ENCODE results near the gene COG8. TPM values are rescaled to one million over a fixed set of nuclear protein-coding genes. Genes with fewer than 3 reads are reported as not detected.

COG8 gene
- polyA plus RNA-seq, 2 donors = 12.9 to 13.5 TPM

GRCh38 chr16:69350536-69351133 is 11.3 kb upstream of the COG8 start:
- Histone ChIP-seq H3K27ac (ENCODE audit: low read depth in 2 of 2, low read length in 1 of 2) (no peak overlapping the region), H3K27me3 (ENCODE audit: control insufficient read depth in 1 of 2, insufficient read depth in 2 of 2, low read length in 2 of 2) (no peaks in the 10 kb centered on the region), H3K4me3 (ENCODE audit: low read depth in 1 of 2, low read length in 2 of 2) (no peak overlapping the region), H3K9me3 (ENCODE audit: control insufficient read depth in 2 of 2, insufficient read depth in 1 of 2, low read depth in 1 of 2, low read length in 1 of 2) (no peaks in the 10 kb centered on the region), H3K36me3 (ENCODE audit: control insufficient read depth in 2 of 2, insufficient read depth in 2 of 2, low read length in 1 of 2) (peaks cover 6% of the 10 kb centered on the region in 2 donors), H3K4me1 (ENCODE audit: control insufficient read depth in 2 of 2, insufficient read depth in 2 of 2, low read length in 1 of 2) (no peaks in the 10 kb centered on the region)
- WGBS, 2 donors = 65 to 75% methylated on average over 6 of the region's 6 CpGs

- H3K36me3 ChIP-seq (ENCODE audit: control insufficient read depth in 2 of 2, insufficient read depth in 2 of 2, low read length in 1 of 2) = peaks cover 6% of the 10 kb centered on the region in 2 donors
- WGBS, 2 donors = 85 to 86% methylated on average over 10 of the region's 10 CpGs
- no peaks in the 10 kb centered on the region for H3K9me3 ChIP-seq (ENCODE audit: control insufficient read depth in 2 of 2, insufficient read depth in 1 of 2, low read depth in 1 of 2, low read length in 1 of 2)
- no peaks in the 10 kb centered on the region for H3K4me1 ChIP-seq (ENCODE audit: control insufficient read depth in 2 of 2, insufficient read depth in 2 of 2, low read length in 1 of 2)
- H3K4me3 ChIP-seq (ENCODE audit: low read depth in 1 of 2, low read length in 2 of 2) = no peak overlapping the region
- H3K27me3 ChIP-seq (ENCODE audit: control insufficient read depth in 1 of 2, insufficient read depth in 2 of 2, low read length in 2 of 2) = no peaks in the 10 kb centered on the region
- H3K27ac ChIP-seq (ENCODE audit: low read depth in 2 of 2, low read length in 1 of 2) = no peak overlapping the region
Measured at GRCh38 chr16:69349536-69349935, 10.2 kb upstream of the COG8 start.

DNA sequence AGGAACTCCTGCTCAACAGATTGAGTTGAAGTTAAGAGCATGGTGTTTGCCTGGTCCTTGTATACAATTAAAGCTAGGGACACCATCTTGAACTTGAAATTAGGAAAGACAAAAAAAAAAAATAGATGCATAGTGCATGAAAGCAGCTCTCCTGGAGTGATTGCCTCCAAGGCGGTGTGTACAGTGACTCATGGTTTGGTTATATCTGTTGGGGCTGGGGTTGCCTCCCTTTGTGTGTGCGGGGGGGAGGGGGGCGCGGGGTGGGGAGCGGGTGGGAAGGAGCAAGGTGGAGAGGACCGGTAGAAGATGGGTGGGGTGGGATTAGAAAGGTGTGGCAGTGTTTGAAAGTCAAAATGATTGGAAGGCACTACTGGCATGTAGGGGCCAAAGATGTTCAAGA is 8.9 kb upstream of the COG8 start:
- no peak overlapping the region for H3K4me3 ChIP-seq (ENCODE audit: low read depth in 1 of 2, low read length in 2 of 2)
- 84 to 87% methylated on average over 6 of the region's 6 CpGs for WGBS, 2 donors
- peaks cover 6% of the 10 kb centered on the region in 2 donors for H3K36me3 ChIP-seq (ENCODE audit: control insufficient read depth in 2 of 2, insufficient read depth in 2 of 2, low read length in 1 of 2)
- no peaks in the 10 kb centered on the region for H3K9me3 ChIP-seq (ENCODE audit: control insufficient read depth in 2 of 2, insufficient read depth in 1 of 2, low read depth in 1 of 2, low read length in 1 of 2)
- no peak overlapping the region for H3K27ac ChIP-seq (ENCODE audit: low read depth in 2 of 2, low read length in 1 of 2)
- H3K27me3 ChIP-seq (ENCODE audit: control insufficient read depth in 1 of 2, insufficient read depth in 2 of 2, low read length in 2 of 2) = no peaks in the 10 kb centered on the region
- no peaks in the 10 kb centered on the region for H3K4me1 ChIP-seq (ENCODE audit: control insufficient read depth in 2 of 2, insufficient read depth in 2 of 2, low read length in 1 of 2)

DNA sequence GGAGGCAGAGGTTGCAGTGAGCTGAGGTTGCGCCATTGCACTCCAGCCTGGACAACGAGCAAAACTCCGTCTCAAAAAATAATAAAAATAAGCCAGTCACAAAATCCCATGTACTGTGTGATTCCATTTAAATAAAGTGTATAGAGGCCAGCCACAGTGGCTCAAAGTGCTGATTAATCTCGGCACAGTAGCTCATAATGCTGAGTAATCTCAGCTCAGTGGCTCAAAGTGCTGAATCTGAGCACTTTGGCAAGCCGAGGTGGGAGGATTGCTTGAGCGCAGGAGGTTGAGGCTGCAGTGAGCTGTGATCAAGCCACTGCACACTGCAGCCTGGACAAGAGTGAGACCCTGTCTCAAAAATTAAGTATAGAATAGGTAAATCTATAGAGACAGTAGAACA is 7.3 kb upstream of the COG8 start:
- Histone ChIP-seq H3K36me3 (ENCODE audit: control insufficient read depth in 2 of 2, insufficient read depth in 2 of 2, low read length in 1 of 2) (peaks cover 6% of the 10 kb centered on the region in 2 donors), H3K27me3 (ENCODE audit: control insufficient read depth in 1 of 2, insufficient read depth in 2 of 2, low read length in 2 of 2) (no peaks in the 10 kb centered on the region)
- 85 to 90% methylated on average over 6 of the region's 6 CpGs for WGBS, 2 donors

DNA sequence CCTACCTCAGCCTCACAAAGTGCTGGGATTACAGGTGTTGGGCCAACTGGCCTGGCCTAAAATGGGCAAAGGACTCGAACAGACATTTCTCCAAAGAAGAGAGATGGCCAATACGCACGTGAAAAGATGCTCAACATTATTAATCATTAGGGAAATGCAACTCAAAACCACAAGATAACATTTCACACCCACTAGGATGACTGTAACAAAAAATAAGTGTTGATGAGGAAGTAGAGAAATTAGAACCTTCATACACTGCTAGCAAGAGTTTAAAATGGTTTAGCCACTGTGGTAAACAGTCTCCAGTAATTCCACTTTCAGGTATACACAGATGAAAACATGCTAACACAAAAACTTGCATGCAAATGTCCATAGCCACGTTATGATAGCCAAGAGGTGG is 6.6 kb upstream of the COG8 start:
- H3K4me3 ChIP-seq (ENCODE audit: low read depth in 1 of 2, low read length in 2 of 2) = no peak overlapping the region
- H3K9me3 ChIP-seq (ENCODE audit: control insufficient read depth in 2 of 2, insufficient read depth in 1 of 2, low read depth in 1 of 2, low read length in 1 of 2) = no peaks in the 10 kb centered on the region
- H3K27ac ChIP-seq (ENCODE audit: low read depth in 2 of 2, low read length in 1 of 2) = no peak overlapping the region
- H3K4me1 ChIP-seq (ENCODE audit: control insufficient read depth in 2 of 2, insufficient read depth in 2 of 2, low read length in 1 of 2) = no peaks in the 10 kb centered on the region
- peaks cover 6 to 9% of the 10 kb centered on the region in 2 donors for H3K36me3 ChIP-seq (ENCODE audit: control insufficient read depth in 2 of 2, insufficient read depth in 2 of 2, low read length in 1 of 2)
- WGBS, 2 donors = 69 to 79% methylated on average over 4 of the region's 4 CpGs
- H3K27me3 ChIP-seq (ENCODE audit: control insufficient read depth in 1 of 2, insufficient read depth in 2 of 2, low read length in 2 of 2) = no peaks in the 10 kb centered on the region

More for the DNA sequence above, 7.3 kb upstream of the COG8 start:
- no peaks in the 10 kb centered on the region for H3K4me1 ChIP-seq (ENCODE audit: control insufficient read depth in 2 of 2, insufficient read depth in 2 of 2, low read length in 1 of 2)
- H3K4me3 ChIP-seq (ENCODE audit: low read depth in 1 of 2, low read length in 2 of 2) = no peak overlapping the region
- no peaks in the 10 kb centered on the region for H3K9me3 ChIP-seq (ENCODE audit: control insufficient read depth in 2 of 2, insufficient read depth in 1 of 2, low read depth in 1 of 2, low read length in 1 of 2)
- H3K27ac ChIP-seq (ENCODE audit: low read depth in 2 of 2, low read length in 1 of 2) = no peak overlapping the region

DNA sequence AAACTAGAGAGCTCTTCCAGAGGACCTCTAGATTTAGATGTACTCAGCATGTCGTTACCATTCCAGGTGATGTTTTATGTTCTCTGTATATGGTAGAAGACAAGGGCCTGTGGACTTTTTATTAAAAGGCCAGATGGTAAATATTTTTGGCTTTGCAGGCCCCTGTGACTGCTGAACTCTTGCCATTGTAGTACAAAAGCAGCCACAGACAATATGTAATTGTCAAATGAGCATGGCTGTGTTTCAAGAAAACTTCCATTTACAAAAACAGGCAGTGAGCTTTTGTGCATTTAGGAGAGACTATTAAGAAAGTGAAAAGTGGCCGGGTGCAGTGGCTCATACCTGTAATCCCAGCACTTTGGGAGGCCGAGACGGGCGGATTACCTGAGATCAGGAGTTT is 4.8 kb upstream of the COG8 start:
- WGBS, 2 donors = 94% methylated on average over 5 of the region's 5 CpGs
- Histone ChIP-seq H3K4me1 (ENCODE audit: control insufficient read depth in 2 of 2, insufficient read depth in 2 of 2, low read length in 1 of 2) (no peaks in the 10 kb centered on the region), H3K27ac (ENCODE audit: low read depth in 2 of 2, low read length in 1 of 2) (no peak overlapping the region), H3K9me3 (ENCODE audit: control insufficient read depth in 2 of 2, insufficient read depth in 1 of 2, low read depth in 1 of 2, low read length in 1 of 2) (no peaks in the 10 kb centered on the region), H3K36me3 (ENCODE audit: control insufficient read depth in 2 of 2, insufficient read depth in 2 of 2, low read length in 1 of 2) (peaks cover 0 to 3% of the 10 kb centered on the region in 2 donors), H3K27me3 (ENCODE audit: control insufficient read depth in 1 of 2, insufficient read depth in 2 of 2, low read length in 2 of 2) (no peaks in the 10 kb centered on the region), H3K4me3 (ENCODE audit: low read depth in 1 of 2, low read length in 2 of 2) (no peak overlapping the region)

DNA sequence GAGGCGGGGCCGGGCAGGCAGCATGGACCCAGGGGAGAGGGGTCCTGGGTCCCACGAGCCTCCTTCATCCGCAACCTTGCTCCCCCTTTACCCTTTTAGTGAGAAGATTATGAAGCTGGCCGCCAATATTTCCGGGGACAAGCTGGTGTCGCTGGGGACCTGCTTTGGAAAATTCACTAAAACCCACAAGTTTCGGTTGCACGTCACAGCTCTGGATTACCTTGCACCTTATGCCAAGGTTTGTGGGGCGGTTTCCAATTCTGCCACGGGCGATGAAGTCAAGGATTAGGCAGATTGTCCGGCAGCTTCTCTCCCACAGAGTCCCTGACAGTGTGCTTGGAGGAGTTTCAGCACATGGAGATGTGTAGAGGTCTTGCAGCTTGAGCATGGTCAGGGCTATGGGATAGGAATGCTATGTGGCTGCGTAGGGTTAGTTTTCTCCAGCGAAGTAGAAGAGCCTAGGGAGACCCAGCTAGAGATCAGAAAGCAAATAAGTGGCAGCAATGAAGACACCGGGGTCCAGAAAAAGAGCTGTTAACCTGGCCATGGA is 806 bp upstream of the COG8 start:
- H3K36me3 ChIP-seq (ENCODE audit: control insufficient read depth in 2 of 2, insufficient read depth in 2 of 2, low read length in 1 of 2) = peaks cover 0 to 8% of the 10 kb centered on the region in 2 donors
- peak overlapping the region; percentile 83 to 98 for H3K27ac ChIP-seq (ENCODE audit: low read depth in 2 of 2, low read length in 1 of 2)
- no peaks in the 10 kb centered on the region for H3K9me3 ChIP-seq (ENCODE audit: control insufficient read depth in 2 of 2, insufficient read depth in 1 of 2, low read depth in 1 of 2, low read length in 1 of 2)
- no peaks in the 10 kb centered on the region for H3K27me3 ChIP-seq (ENCODE audit: control insufficient read depth in 1 of 2, insufficient read depth in 2 of 2, low read length in 2 of 2)
- peaks cover 4 to 7% of the 10 kb centered on the region in 2 donors for H3K4me1 ChIP-seq (ENCODE audit: control insufficient read depth in 2 of 2, insufficient read depth in 2 of 2, low read length in 1 of 2)
- 6 to 7% methylated on average over 16 of the region's 16 CpGs for WGBS, 2 donors
- peak overlapping the region; percentile 59 to 94 for H3K4me3 ChIP-seq (ENCODE audit: low read depth in 1 of 2, low read length in 2 of 2)

GRCh38 chr16:69338557-69339288 is 641 bp downstream of the COG8 start:
- Histone ChIP-seq H3K4me1 (ENCODE audit: control insufficient read depth in 2 of 2, insufficient read depth in 2 of 2, low read length in 1 of 2) (peaks cover 4 to 7% of the 10 kb centered on the region in 2 donors), H3K36me3 (ENCODE audit: control insufficient read depth in 2 of 2, insufficient read depth in 2 of 2, low read length in 1 of 2) (peaks cover 0 to 21% of the 10 kb centered on the region in 2 donors), H3K27ac (ENCODE audit: low read depth in 2 of 2, low read length in 1 of 2) (peak overlapping the region; percentile 83 to 98), H3K27me3 (ENCODE audit: control insufficient read depth in 1 of 2, insufficient read depth in 2 of 2, low read length in 2 of 2) (no peaks in the 10 kb centered on the region), H3K9me3 (ENCODE audit: control insufficient read depth in 2 of 2, insufficient read depth in 1 of 2, low read depth in 1 of 2, low read length in 1 of 2) (no peaks in the 10 kb centered on the region), H3K4me3 (ENCODE audit: low read depth in 1 of 2, low read length in 2 of 2) (peak overlapping the region; percentile 59 to 94)
- 17 to 19% methylated on average over 46 of the region's 46 CpGs for WGBS, 2 donors

GRCh38 chr16:69334696-69335095 is 4.7 kb downstream of the COG8 start:
- 95% methylated on average over 9 of the region's 9 CpGs for WGBS, 2 donors
- no peaks in the 10 kb centered on the region for H3K27me3 ChIP-seq (ENCODE audit: control insufficient read depth in 1 of 2, insufficient read depth in 2 of 2, low read length in 2 of 2)
- no peak overlapping the region for H3K4me3 ChIP-seq (ENCODE audit: low read depth in 1 of 2, low read length in 2 of 2)
- peaks cover 4 to 8% of the 10 kb centered on the region in 2 donors for H3K4me1 ChIP-seq (ENCODE audit: control insufficient read depth in 2 of 2, insufficient read depth in 2 of 2, low read length in 1 of 2)
- H3K27ac ChIP-seq (ENCODE audit: low read depth in 2 of 2, low read length in 1 of 2) = no peak overlapping the region
- H3K36me3 ChIP-seq (ENCODE audit: control insufficient read depth in 2 of 2, insufficient read depth in 2 of 2, low read length in 1 of 2) = peaks cover 0 to 27% of the 10 kb centered on the region in 2 donors
- no peaks in the 10 kb centered on the region for H3K9me3 ChIP-seq (ENCODE audit: control insufficient read depth in 2 of 2, insufficient read depth in 1 of 2, low read depth in 1 of 2, low read length in 1 of 2)
